PC-9 (cell line): Measurements from ENCODE around the gene KNG1. TPM values are rescaled to one million over a fixed set of nuclear protein-coding genes. Genes with fewer than 3 reads are reported as not detected.

ENCODE experiments used
- BruUV-seq: library from RNA; stranded (reverse); fragments of 400-500 nt; replicated peaks from 2 replicates; lab custom pipeline; 2021; lab: Mats Ljungman, UMichigan
- CTCF ChIA-PET: fragments of 300-600 bp; sonication (Branson Sonifier 250); formaldehyde crosslinking; loops from one replicate; lab custom pipeline; 2022; ENCODE audit warnings: antibody characterized with exemption; lab: Charles Lee
- POLR2A ChIA-PET: fragments of 300-600 bp; sonication (Branson Sonifier 250); formaldehyde crosslinking; loops from one replicate; lab custom pipeline; 2022; ENCODE audit warnings: antibody characterized with exemption; ENCODE audit not compliant: unreplicated experiment; lab: Charles Lee
- DNase-seq, 2 experiments: peaks; one replicate each; pipeline versions ENCODE4 v3.0.0 to v3.0.0-alpha.2; 2015 to 2022; ENCODE audit warnings: mixed read lengths in 1 of 2
- H2AFZ ChIP-seq: fragments of 200-600 bp; sonication (generic); 2 replicates; pipeline ENCODE4 v1.8.1; 2017; ENCODE audit warnings: antibody characterized with exemption
- H3F3A ChIP-seq: fragments of 200-600 bp; sonication (generic); 2 replicates; pipeline ENCODE4 v1.8.1; 2017; ENCODE audit warnings: antibody characterized with exemption, mild to moderate bottlenecking, low read depth; ENCODE audit not compliant: insufficient read depth
- H3K27ac ChIP-seq: fragments of 200-600 bp; sonication (generic); 2 replicates; pipeline ENCODE4 v1.6.1; 2016; ENCODE audit warnings: mixed run types
- H3K27me3 ChIP-seq: fragments of 200-600 bp; sonication (generic); 2 replicates; pipeline ENCODE4 v1.6.1; 2016; ENCODE audit warnings: low read depth, mixed run types; ENCODE audit not compliant: insufficient read depth
- H3K36me3 ChIP-seq: fragments of 200-600 bp; sonication (generic); 2 replicates; pipeline ENCODE4 v1.6.1; 2016; ENCODE audit warnings: low read depth, mixed run types
- H3K4me1 ChIP-seq: fragments of 200-600 bp; sonication (generic); replicated peaks from 2 replicates; pipeline ENCODE4 v1.6.1; 2016; ENCODE audit warnings: mixed run types; ENCODE audit not compliant: insufficient read depth
- H3K4me2 ChIP-seq: fragments of 200-600 bp; sonication (generic); 2 replicates; pipeline ENCODE4 v1.6.1; 2017; ENCODE audit warnings: mixed run types
- H3K4me3 ChIP-seq: fragments of 200-600 bp; sonication (generic); 2 replicates; pipeline ENCODE4 v1.6.1; 2016; ENCODE audit warnings: mixed run types
- H3K79me2 ChIP-seq: fragments of 200-600 bp; sonication (generic); 2 replicates; pipeline ENCODE4 v1.6.1; 2017; ENCODE audit warnings: low read depth, mixed run types
- H3K9me2 ChIP-seq: fragments of 200-600 bp; sonication (generic); 2 replicates; pipeline ENCODE4 v1.8.1; 2017; ENCODE audit warnings: mild to moderate bottlenecking; ENCODE audit not compliant: insufficient read depth
- H3K9me3 ChIP-seq: fragments of 200-600 bp; sonication (generic); 2 replicates; pipeline ENCODE4 v1.8.1; 2016; ENCODE audit warnings: low read depth; ENCODE audit not compliant: insufficient read depth
- H4K20me1 ChIP-seq: fragments of 200-600 bp; sonication (generic); 2 replicates; pipeline ENCODE4 v1.8.1; 2017; ENCODE audit not compliant: insufficient read depth
- EZH2 ChIP-seq: fragments of 200-600 bp; sonication (generic); IDR thresholded peaks from 2 replicates; pipeline ENCODE4 v1.8.0; 2017; ENCODE audit warnings: antibody characterized with exemption, low read depth
- intact Hi-C: fragments of 100-400 bp; cut with micrococcal nuclease; formaldehyde crosslinking; loops from one replicate; pipeline ENCODE4 v1.10.0; 2022; ENCODE audit not compliant: unreplicated experiment
- total RNA-seq: library from RNA; stranded (reverse); gene quantifications from 2 replicates; pipeline ENCODE4 v1.2.3, GENCODE V29; 2021
- TF ChIP-seq, protein P1 (sequence below): fragments of 200-600 bp; sonication (generic); conservative IDR thresholded peaks from 2 replicates; pipeline ENCODE4 v1.6.1; 2017; ENCODE audit warnings: mixed run types, antibody characterized with exemption, mild to moderate bottlenecking, moderate library complexity

The KNG1 gene
- total RNA-seq, 1 experiment from 2014 or later: not detected

DNA sequence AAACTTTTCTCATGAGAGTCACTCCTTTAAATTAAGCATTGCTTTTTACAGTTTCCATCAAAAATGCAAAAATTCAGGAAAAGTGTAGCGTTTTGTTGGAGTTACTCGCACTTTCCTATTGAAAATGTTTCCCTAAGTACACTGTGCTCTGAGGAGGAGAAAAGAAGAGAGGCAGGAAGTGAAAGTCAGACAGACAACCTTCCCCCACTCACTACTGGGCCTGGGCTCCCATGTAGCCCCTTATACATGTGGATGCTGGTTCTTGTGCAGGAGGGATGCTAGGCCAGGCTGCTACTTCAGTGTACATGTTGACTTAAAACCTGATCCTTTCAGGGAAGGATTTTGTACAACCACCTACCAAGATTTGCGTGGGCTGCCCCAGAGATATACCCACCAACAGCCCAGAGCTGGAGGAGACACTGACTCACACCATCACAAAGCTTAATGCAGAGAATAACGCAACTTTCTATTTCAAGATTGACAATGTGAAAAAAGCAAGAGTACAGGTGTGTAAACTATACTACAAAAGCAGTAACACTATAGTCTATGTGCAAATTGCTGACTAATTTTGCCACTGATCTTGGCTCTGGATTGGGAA is 15.1 kb downstream of the KNG1 start:
- intact Hi-C loops: no loop called here
- POLR2A ChIA-PET: no interaction called here
- Histone ChIP-seq H2AFZ (no peak overlapping the region), H3K79me2 (no peaks in the 10 kb centered on the region), H3F3A (no peaks in the 10 kb centered on the region), H3K27me3 (no peaks in the 10 kb centered on the region), H3K9me2 (no peaks in the 10 kb centered on the region), H4K20me1 (no peaks in the 10 kb centered on the region), H3K9me3 (no peaks in the 10 kb centered on the region), H3K27ac (no peak overlapping the region), H3K4me2 (no peak overlapping the region), H3K36me3 (no peaks in the 10 kb centered on the region), H3K4me1 (no peaks in the 10 kb centered on the region), H3K4me3 (no peak overlapping the region)
- CTCF ChIA-PET: no interaction called here
- DNase-seq: no peak
- no peak for TF ChIP-seq EZH2
- TF ChIP-seq, protein P1, sequence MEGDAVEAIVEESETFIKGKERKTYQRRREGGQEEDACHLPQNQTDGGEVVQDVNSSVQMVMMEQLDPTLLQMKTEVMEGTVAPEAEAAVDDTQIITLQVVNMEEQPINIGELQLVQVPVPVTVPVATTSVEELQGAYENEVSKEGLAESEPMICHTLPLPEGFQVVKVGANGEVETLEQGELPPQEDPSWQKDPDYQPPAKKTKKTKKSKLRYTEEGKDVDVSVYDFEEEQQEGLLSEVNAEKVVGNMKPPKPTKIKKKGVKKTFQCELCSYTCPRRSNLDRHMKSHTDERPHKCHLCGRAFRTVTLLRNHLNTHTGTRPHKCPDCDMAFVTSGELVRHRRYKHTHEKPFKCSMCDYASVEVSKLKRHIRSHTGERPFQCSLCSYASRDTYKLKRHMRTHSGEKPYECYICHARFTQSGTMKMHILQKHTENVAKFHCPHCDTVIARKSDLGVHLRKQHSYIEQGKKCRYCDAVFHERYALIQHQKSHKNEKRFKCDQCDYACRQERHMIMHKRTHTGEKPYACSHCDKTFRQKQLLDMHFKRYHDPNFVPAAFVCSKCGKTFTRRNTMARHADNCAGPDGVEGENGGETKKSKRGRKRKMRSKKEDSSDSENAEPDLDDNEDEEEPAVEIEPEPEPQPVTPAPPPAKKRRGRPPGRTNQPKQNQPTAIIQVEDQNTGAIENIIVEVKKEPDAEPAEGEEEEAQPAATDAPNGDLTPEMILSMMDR: no peak
- no TSS peak for BruUV-seq

DNA sequence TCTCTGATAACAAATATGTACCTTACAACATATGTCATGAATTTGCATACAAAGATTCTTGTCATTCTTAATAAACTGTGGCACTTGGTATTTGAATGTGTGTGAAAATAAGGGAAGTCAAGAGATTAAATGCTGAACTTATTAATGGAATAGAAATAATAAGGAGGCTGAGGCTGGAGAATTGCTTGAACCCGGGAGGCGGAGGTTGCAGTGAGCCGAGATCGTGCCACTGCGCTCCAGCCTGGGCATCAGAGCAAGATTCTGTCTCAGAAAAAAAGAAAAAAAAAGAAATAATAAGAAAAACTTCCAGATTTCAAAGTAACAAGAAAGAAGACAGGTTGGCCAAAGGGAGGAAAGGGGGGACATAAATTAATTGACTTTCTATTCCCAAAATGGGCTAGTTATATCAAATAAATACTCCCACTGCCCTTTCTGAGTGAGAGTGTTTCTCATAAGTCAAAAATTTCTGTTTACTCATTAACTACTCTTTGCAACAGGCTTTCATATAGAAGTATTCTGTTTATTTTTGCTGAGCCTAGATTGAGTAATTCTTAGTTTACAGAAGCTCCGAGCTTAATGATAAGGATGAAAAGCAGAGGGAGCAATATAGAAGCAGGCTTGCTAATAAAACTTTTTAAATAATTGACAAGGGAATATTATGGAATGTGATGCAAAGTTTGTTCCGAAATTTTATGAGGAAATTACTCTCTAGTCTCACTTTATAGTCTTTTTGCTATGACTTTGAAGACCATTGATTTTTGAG is 25.6 kb downstream of the KNG1 start:
- no peak overlapping the region for H2AFZ ChIP-seq
- no peaks in the 10 kb centered on the region for H3K79me2 ChIP-seq
- H4K20me1 ChIP-seq: no peaks in the 10 kb centered on the region
- no peak overlapping the region for H3K27ac ChIP-seq
- H3K9me3 ChIP-seq: no peaks in the 10 kb centered on the region
- BruUV-seq: no TSS peak
- ChIA-PET POLR2A (no interaction called here), CTCF (no interaction called here)
- H3K27me3 ChIP-seq: no peaks in the 10 kb centered on the region
- H3K4me1 ChIP-seq: 0 out of 2 replicates have a peak, but pooled peaks cover 3% of the 10 kb centered on the region
- TF ChIP-seq, protein P1: no peak
- no peak for TF ChIP-seq EZH2
- no peak overlapping the region for H3K4me2 ChIP-seq
- H3K9me2 ChIP-seq: no peaks in the 10 kb centered on the region
- intact Hi-C loops: no loop called here
- DNase-seq: no peak
- no peaks in the 10 kb centered on the region for H3K36me3 ChIP-seq
- no peak overlapping the region for H3K4me3 ChIP-seq
- H3F3A ChIP-seq: no peaks in the 10 kb centered on the region

DNA sequence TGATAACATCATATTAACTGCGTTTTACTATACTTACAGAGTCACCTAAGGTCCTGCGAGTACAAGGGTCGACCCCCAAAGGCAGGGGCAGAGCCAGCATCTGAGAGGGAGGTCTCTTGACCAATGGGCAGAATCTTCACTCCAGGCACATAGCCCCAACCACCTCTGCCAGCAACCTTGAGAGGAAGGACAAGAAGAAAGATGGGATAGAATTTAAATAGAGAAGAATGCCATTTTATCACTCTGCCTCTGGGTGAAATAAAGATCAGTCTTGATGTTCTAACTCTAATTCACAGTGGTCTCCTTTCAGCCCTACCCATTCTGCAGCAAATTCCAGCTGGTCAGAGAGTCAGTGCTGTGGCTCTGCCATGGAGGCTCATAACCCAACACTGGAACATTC is 26.5 kb downstream of the KNG1 start:
- BruUV-seq: no TSS peak
- no peak overlapping the region for H3K27ac ChIP-seq
- H4K20me1 ChIP-seq: no peaks in the 10 kb centered on the region
- no peaks in the 10 kb centered on the region for H3K79me2 ChIP-seq
- no peaks in the 10 kb centered on the region for H3K9me3 ChIP-seq
- H3K4me2 ChIP-seq: no peak overlapping the region
- no peaks in the 10 kb centered on the region; the same call in 1 of the 2 replicates for H3F3A ChIP-seq
- H2AFZ ChIP-seq: no peak overlapping the region
- no peak for DNase-seq
- H3K9me2 ChIP-seq: no peaks in the 10 kb centered on the region
- H3K27me3 ChIP-seq: no peaks in the 10 kb centered on the region
- H3K36me3 ChIP-seq: no peaks in the 10 kb centered on the region
- no peak overlapping the region for H3K4me3 ChIP-seq
- intact Hi-C loops: no loop called here
- 0 out of 2 replicates have a peak, but pooled peaks cover 3% of the 10 kb centered on the region for H3K4me1 ChIP-seq
- ChIA-PET POLR2A (interaction anchor here (0.6 kb wide), 1 partner anchor 252 kb away, joined by 5 read pairs; no protein-coding TSS in a partner anchor), CTCF (no interaction called here)
- no peak for TF ChIP-seq EZH2
- TF ChIP-seq, protein P1: no peak
